IPS DF 6.9 (cell line): Measurements from ENCODE around the gene SEC23IP.
"Not testable (repeated sequence)": the region's sequence is repeated elsewhere in the genome, so short reads cannot be mapped to it uniquely, and the experiment has no call there.

Experiments
- DNase-seq: peaks from one replicate; pipeline ENCODE4 v3.0.0-alpha.2; 2013; ENCODE audit warnings: low read depth, low spot score
- H3K27ac ChIP-seq: one replicate; pipeline ENCODE4 v1.5.1; 2013; ENCODE audit warnings: low read length, control low read depth
- H3K27me3 ChIP-seq: 2 replicates; pipeline ENCODE4 v1.6.1; 2013; ENCODE audit warnings: mild to moderate bottlenecking, low read length; ENCODE audit not compliant: control insufficient read depth, insufficient read depth
- H3K36me3 ChIP-seq: 2 replicates; pipeline ENCODE4 v1.6.1; 2013; ENCODE audit warnings: low read length; ENCODE audit not compliant: control insufficient read depth, insufficient read depth
- H3K4me1 ChIP-seq: 2 replicates; pipeline ENCODE4 v1.6.1; 2013; ENCODE audit warnings: low read length; ENCODE audit not compliant: control insufficient read depth, insufficient read depth
- H3K4me3 ChIP-seq: 2 replicates; pipeline ENCODE4 v1.5.1; 2013; ENCODE audit warnings: mild to moderate bottlenecking, low read length
- H3K9me3 ChIP-seq: 2 replicates; pipeline ENCODE4 v1.6.1; 2013; ENCODE audit warnings: low read length, inconsistent platforms; ENCODE audit not compliant: control insufficient read depth, insufficient read depth
- WGBS: extraction: QIAGEN DNeasy Blood & Tissue Kit; methylation state at CpG from one replicate; pipeline ENCODE4 v1.1.7; 2013; ENCODE audit warnings: mixed read lengths, missing lambda C conversion rate; ENCODE audit not compliant: insufficient read length, insufficient coverage; 5-methylcytosine and 5-hydroxymethylcytosine counted together

The SEC23IP gene

GRCh38 chr10:119860866-119861607, 31.5 kb upstream of the SEC23IP start:
- Histone ChIP-seq H3K4me3 (no peak overlapping the region), H3K36me3 (no peaks in the 10 kb centered on the region; the same call in 1 of the 2 replicates), H3K27ac (no peak overlapping the region), H3K4me1 (no peaks in the 10 kb centered on the region), H3K27me3 (no peaks in the 10 kb centered on the region), H3K9me3 (no peaks in the 10 kb centered on the region)
- no CpG with 5 or more reads among the region's 7 CpGs for WGBS
- DNase-seq = no peak

- Histone ChIP-seq H3K4me1 (no peaks in the 10 kb centered on the region), H3K27ac (no peak overlapping the region), H3K36me3 (no peaks in the 10 kb centered on the region), H3K27me3 (no peaks in the 10 kb centered on the region), H3K9me3 (no peaks in the 10 kb centered on the region), H3K4me3 (no peak overlapping the region)
- WGBS = no CpG with 5 or more reads among the region's 1 CpG
- no peak for DNase-seq
These were observed 30.0 kb upstream of the SEC23IP start for GRCh38 chr10:119862524-119862923.

GRCh38 chr10:119863951-119864565, 28.5 kb upstream of the SEC23IP start:
- no peak for DNase-seq
- no peaks in the 10 kb centered on the region for H3K9me3 ChIP-seq
- no CpG with 5 or more reads among the region's 4 CpGs for WGBS

GRCh38 chr10:119865699-119866240, 26.8 kb upstream of the SEC23IP start:
- no peak for DNase-seq
- Histone ChIP-seq H3K36me3 (no peaks in the 10 kb centered on the region), H3K4me3 (no peak overlapping the region), H3K27me3 (no peaks in the 10 kb centered on the region), H3K9me3 (no peaks in the 10 kb centered on the region), H3K4me1 (no peaks in the 10 kb centered on the region), H3K27ac (no peak overlapping the region)
- no CpG with 5 or more reads among the region's 6 CpGs for WGBS

More at GRCh38 chr10:119863951-119864565, 28.5 kb upstream of the SEC23IP start:
- Histone ChIP-seq H3K4me1 (no peaks in the 10 kb centered on the region), H3K4me3 (no peak overlapping the region), H3K36me3 (no peaks in the 10 kb centered on the region), H3K27ac (no peak overlapping the region), H3K27me3 (no peaks in the 10 kb centered on the region)

- Histone ChIP-seq H3K36me3 (no peaks in the 10 kb centered on the region), H3K4me1 (no peaks in the 10 kb centered on the region; the same call in 1 of the 2 replicates), H3K27ac (no peak overlapping the region), H3K27me3 (no peaks in the 10 kb centered on the region), H3K4me3 (no peak overlapping the region), H3K9me3 (no peaks in the 10 kb centered on the region)
- no CpG with 5 or more reads among the region's 7 CpGs for WGBS
- DNase-seq = no peak
These were observed 25.2 kb upstream of the SEC23IP start for GRCh38 chr10:119867317-119867716.

GRCh38 chr10:119869398-119869797, 23.1 kb upstream of the SEC23IP start:
- not testable (repeated sequence) for H3K4me1 ChIP-seq, H3K27me3 ChIP-seq, H3K36me3 ChIP-seq, H3K9me3 ChIP-seq, H3K4me3 ChIP-seq, DNase-seq, H3K27ac ChIP-seq
- WGBS = no CpG with 5 or more reads among the region's 4 CpGs

- no CpG with 5 or more reads among the region's 56 CpGs for WGBS
- Histone ChIP-seq H3K4me3 (peak overlapping the region; percentile 95), H3K27me3 (no peaks in the 10 kb centered on the region), H3K27ac (no peak overlapping the region), H3K9me3 (no peaks in the 10 kb centered on the region), H3K4me1 (no peaks in the 10 kb centered on the region; the same call in 1 of the 2 replicates), H3K36me3 (no peaks in the 10 kb centered on the region)
- no peak for DNase-seq
These were observed 20.5 kb upstream of the SEC23IP start for GRCh38 chr10:119871881-119872609.

- Histone ChIP-seq H3K27ac (no peak within 1 kb of the TSS), H3K4me1 (no peaks in the 10 kb centered on the region; the same call in 1 of the 2 replicates), H3K27me3 (no peaks in the 10 kb centered on the region), H3K4me3 (peak within 1 kb of the TSS; percentile 95), H3K36me3 (no peaks in the 10 kb centered on the region), H3K9me3 (no peaks in the 10 kb centered on the region)
- DNase-seq = no peak
- WGBS = no CpG with 5 or more reads among the region's 42 CpGs
These were observed 20.0 kb upstream of the SEC23IP start, which contains the start of gene MCMBP for GRCh38 chr10:119872610-119872859. Gene MCMBP (minus strand): TSS chr10:119872843. CDS start chr10:119872584, 259 bp downstream.

GRCh38 chr10:119872860-119873681, 19.5 kb upstream of the SEC23IP start:
- Histone ChIP-seq H3K27me3 (no peaks in the 10 kb centered on the region), H3K4me1 (no peaks in the 10 kb centered on the region; the same call in 1 of the 2 replicates)

GRCh38 chr10:119878524-119878923, 14.0 kb upstream of the SEC23IP start:
- H3K4me1 ChIP-seq = no peaks in the 10 kb centered on the region
- H3K9me3 ChIP-seq = no peaks in the 10 kb centered on the region
- no peak overlapping the region for H3K27ac ChIP-seq
- no peaks in the 10 kb centered on the region for H3K36me3 ChIP-seq
- no peaks in the 10 kb centered on the region for H3K27me3 ChIP-seq
- DNase-seq = no peak
- H3K4me3 ChIP-seq = no peak overlapping the region
- no CpG with 5 or more reads among the region's 2 CpGs for WGBS

More at GRCh38 chr10:119872860-119873681, 19.5 kb upstream of the SEC23IP start:
- Histone ChIP-seq H3K9me3 (no peaks in the 10 kb centered on the region), H3K36me3 (no peaks in the 10 kb centered on the region), H3K4me3 (peak overlapping the region; percentile 95), H3K27ac (no peak overlapping the region)
- WGBS = no CpG with 5 or more reads among the region's 75 CpGs
- DNase-seq = peak; percentile 48
